OCI-LY3 (cell line): ENCODE data around the gene IGFBP4.

ENCODE experiments used
- H2AFZ ChIP-seq: fragments of 200-600, 300-600 bp; shearing (Covaris generic); 2 replicates; pipeline ENCODE4 v1.6.0; 2014; ENCODE audit warnings: antibody characterized with exemption, low read depth, low read length
- H3K27ac ChIP-seq: fragments of 200-600, 300-600 bp; sonication (generic); 2 replicates; pipeline ENCODE4 v1.5.1; 2014; ENCODE audit warnings: mild to moderate bottlenecking, low read length, moderate library complexity, mixed read lengths
- H3K27me3 ChIP-seq: fragments of 200-600, 300-600 bp; sonication (generic); 2 replicates; pipeline ENCODE4 v1.6.1; 2014; ENCODE audit warnings: low read depth, low read length, mixed read lengths
- H3K36me3 ChIP-seq: fragments of 200-600, 300-600 bp; sonication (generic); replicated peaks from 2 replicates; pipeline ENCODE3; 2014; ENCODE audit warnings: low read depth, low read length, mixed read lengths
- H3K4me1 ChIP-seq: fragments of 300-600, 200-600 bp; sonication (generic); 2 replicates; pipeline ENCODE4 v1.6.1; 2014; ENCODE audit warnings: low read length, mixed read lengths
- H3K4me2 ChIP-seq: fragments of 200-600, 300-600 bp; sonication (generic); 2 replicates; pipeline ENCODE4 v1.6.1; 2014; ENCODE audit warnings: low read length, mixed read lengths
- H3K4me3 ChIP-seq: fragments of 300-600, 200-600 bp; sonication (generic); 2 replicates; pipeline ENCODE4 v1.5.1; 2014; ENCODE audit warnings: antibody characterized with exemption, mild to moderate bottlenecking, low read length, moderate library complexity
- H3K79me2 ChIP-seq: fragments of 300-600, 200-600 bp; shearing (Covaris generic); 2 replicates; pipeline ENCODE4 v1.6.1; 2014; ENCODE audit warnings: mild to moderate bottlenecking, low read length, mixed read lengths
- H3K9ac ChIP-seq: fragments of 300-600, 200-600 bp; shearing (Covaris generic); 2 replicates; pipeline ENCODE4 v1.6.0; 2014; ENCODE audit warnings: mild to moderate bottlenecking, low read length, moderate library complexity
- H3K9me3 ChIP-seq: fragments of 200-600, 300-600 bp; shearing (Covaris generic); 2 replicates; pipeline ENCODE4 v1.6.1; 2014; ENCODE audit warnings: low read length, mixed read lengths; ENCODE audit not compliant: insufficient read depth
- H4K20me1 ChIP-seq: fragments of 200-600, 300-600 bp; sonication (generic); 2 replicates; pipeline ENCODE4 v1.6.1; 2016; ENCODE audit warnings: low read length, mixed read lengths; ENCODE audit not compliant: insufficient read depth
- CTCF ChIP-seq: fragments of 200-600, 300-600 bp; sonication (generic); IDR thresholded peaks from 2 replicates; pipeline ENCODE4 v1.5.1; 2014; ENCODE audit warnings: antibody characterized with exemption, low read length, low read depth
- EZH2phosphoT487 ChIP-seq: fragments of 200-600 bp; shearing (Covaris generic); IDR thresholded peaks from 2 replicates; pipeline ENCODE4 v1.6.1; 2018; ENCODE audit warnings: antibody characterized with exemption, mixed run types, low read depth

The IGFBP4 gene

GRCh38 chr17:40485851-40486521 lies 42.7 kb downstream of the IGFBP4 start:
- Histone ChIP-seq H2AFZ (no peak overlapping the region), H3K4me3 (no peak overlapping the region), H3K4me1 (peaks cover 28% of the 10 kb centered on the region), H3K79me2 (no peaks in the 10 kb centered on the region), H3K27me3 (peaks cover 17% of the 10 kb centered on the region), H3K27ac (no peak overlapping the region), H4K20me1 (no peaks in the 10 kb centered on the region), H3K36me3 (no peaks in the 10 kb centered on the region), H3K4me2 (no peak overlapping the region), H3K9ac (no peak overlapping the region), H3K9me3 (no peaks in the 10 kb centered on the region)
- no peak for TF ChIP-seq CTCF
- no peak for TF ChIP-seq EZH2phosphoT487

GRCh38 chr17:40486522-40487370 lies 43.5 kb downstream of the IGFBP4 start:
- H3K9ac ChIP-seq = no peak overlapping the region
- peaks cover 31% of the 10 kb centered on the region for H3K4me1 ChIP-seq
- H4K20me1 ChIP-seq = no peaks in the 10 kb centered on the region
- no peak overlapping the region for H3K4me3 ChIP-seq
- H3K27ac ChIP-seq = no peak overlapping the region
- TF ChIP-seq CTCF (no peak), EZH2phosphoT487 (no peak)
- peaks cover 17% of the 10 kb centered on the region for H3K27me3 ChIP-seq
- H3K79me2 ChIP-seq = no peaks in the 10 kb centered on the region
- H2AFZ ChIP-seq = no peak overlapping the region
- H3K4me2 ChIP-seq = no peak overlapping the region
- no peaks in the 10 kb centered on the region for H3K9me3 ChIP-seq
- no peaks in the 10 kb centered on the region for H3K36me3 ChIP-seq

- H3K4me2 ChIP-seq = no peak overlapping the region
These were observed 44.2 kb downstream of the IGFBP4 start for GRCh38 chr17:40487371-40488020.

More at GRCh38 chr17:40487371-40488020, 44.2 kb downstream of the IGFBP4 start:
- Histone ChIP-seq H3K4me3 (no peak overlapping the region), H2AFZ (no peak overlapping the region), H3K36me3 (no peaks in the 10 kb centered on the region), H3K4me1 (peaks cover 31% of the 10 kb centered on the region), H3K79me2 (no peaks in the 10 kb centered on the region), H3K9ac (no peak overlapping the region), H3K9me3 (no peaks in the 10 kb centered on the region), H3K27me3 (peaks cover 17% of the 10 kb centered on the region), H4K20me1 (no peaks in the 10 kb centered on the region), H3K27ac (no peak overlapping the region)
- TF ChIP-seq CTCF = no peak
- no peak for TF ChIP-seq EZH2phosphoT487
